IPS DF 6.9 (cell line): ENCODE measurements around the gene MSRB3.
"Not testable (repeated sequence)": the region's sequence is repeated elsewhere in the genome, so short reads cannot be mapped to it uniquely, and the experiment has no call there.

Experiments
- DNase-seq: peaks from one replicate; pipeline ENCODE4 v3.0.0-alpha.2; 2013; ENCODE audit warnings: low read depth, low spot score
- H3K27ac ChIP-seq: one replicate; pipeline ENCODE4 v1.5.1; 2013; ENCODE audit warnings: low read length, control low read depth
- H3K27me3 ChIP-seq: 2 replicates; pipeline ENCODE4 v1.6.1; 2013; ENCODE audit warnings: mild to moderate bottlenecking, low read length; ENCODE audit not compliant: control insufficient read depth, insufficient read depth
- H3K36me3 ChIP-seq: 2 replicates; pipeline ENCODE4 v1.6.1; 2013; ENCODE audit warnings: low read length; ENCODE audit not compliant: control insufficient read depth, insufficient read depth
- H3K4me1 ChIP-seq: 2 replicates; pipeline ENCODE4 v1.6.1; 2013; ENCODE audit warnings: low read length; ENCODE audit not compliant: control insufficient read depth, insufficient read depth
- H3K4me3 ChIP-seq: 2 replicates; pipeline ENCODE4 v1.5.1; 2013; ENCODE audit warnings: mild to moderate bottlenecking, low read length
- H3K9me3 ChIP-seq: 2 replicates; pipeline ENCODE4 v1.6.1; 2013; ENCODE audit warnings: low read length, inconsistent platforms; ENCODE audit not compliant: control insufficient read depth, insufficient read depth
- WGBS: extraction: QIAGEN DNeasy Blood & Tissue Kit; methylation state at CpG from one replicate; pipeline ENCODE4 v1.1.7; 2013; ENCODE audit warnings: mixed read lengths, missing lambda C conversion rate; ENCODE audit not compliant: insufficient read length, insufficient coverage; 5-methylcytosine and 5-hydroxymethylcytosine counted together

Gene MSRB3

GRCh38 chr12:65307169-65307501, 28.7 kb downstream of the MSRB3 start:
- Histone ChIP-seq H3K27me3 (no peaks in the 10 kb centered on the region), H3K27ac (no peak overlapping the region), H3K4me1 (no peaks in the 10 kb centered on the region), H3K36me3 (no peaks in the 10 kb centered on the region), H3K9me3 (no peaks in the 10 kb centered on the region), H3K4me3 (no peak overlapping the region)
- WGBS, result no CpG with 5 or more reads among the region's 3 CpGs
- DNase-seq, result no peak

GRCh38 chr12:65308006-65308405, 29.5 kb downstream of the MSRB3 start:
- no peaks in the 10 kb centered on the region for H3K36me3 ChIP-seq
- no peak overlapping the region for H3K4me3 ChIP-seq
- H3K9me3 ChIP-seq, result no peaks in the 10 kb centered on the region
- H3K27ac ChIP-seq, result no peak overlapping the region
- WGBS, result no CpG with 5 or more reads among the region's 4 CpGs
- H3K27me3 ChIP-seq, result no peaks in the 10 kb centered on the region
- no peak for DNase-seq
- H3K4me1 ChIP-seq, result no peaks in the 10 kb centered on the region

GRCh38 chr12:65308601-65309071, 30.2 kb downstream of the MSRB3 start:
- Histone ChIP-seq H3K4me1 (no peaks in the 10 kb centered on the region), H3K9me3 (no peaks in the 10 kb centered on the region), H3K4me3 (no peak overlapping the region), H3K27me3 (no peaks in the 10 kb centered on the region), H3K27ac (no peak overlapping the region), H3K36me3 (no peaks in the 10 kb centered on the region)
- DNase-seq, result no peak
- WGBS, result no CpG with 5 or more reads among the region's 3 CpGs

- WGBS, result no CpG with 5 or more reads among the region's 1 CpG
- Histone ChIP-seq H3K36me3 (no peaks in the 10 kb centered on the region), H3K4me3 (no peak overlapping the region), H3K27ac (no peak overlapping the region), H3K27me3 (no peaks in the 10 kb centered on the region), H3K9me3 (no peaks in the 10 kb centered on the region), H3K4me1 (no peaks in the 10 kb centered on the region)
- no peak for DNase-seq
These were observed 32.8 kb downstream of the MSRB3 start for GRCh38 chr12:65311260-65311659.

GRCh38 chr12:65313719-65314317, 35.3 kb downstream of the MSRB3 start:
- DNase-seq, result no peak
- H3K27ac ChIP-seq, result no peak overlapping the region

GRCh38 chr12:65315238-65315637, 36.8 kb downstream of the MSRB3 start:
- not testable (repeated sequence) for H3K4me3 ChIP-seq, DNase-seq, H3K27me3 ChIP-seq, H3K27ac ChIP-seq, H3K4me1 ChIP-seq, H3K9me3 ChIP-seq, H3K36me3 ChIP-seq
- WGBS, result 100% methylated on average over 2 of the region's 12 CpGs

More at GRCh38 chr12:65313719-65314317, 35.3 kb downstream of the MSRB3 start:
- H3K27me3 ChIP-seq, result no peaks in the 10 kb centered on the region
- no peaks in the 10 kb centered on the region for H3K36me3 ChIP-seq
- H3K4me3 ChIP-seq, result no peak overlapping the region
- H3K9me3 ChIP-seq, result no peaks in the 10 kb centered on the region
- no CpG with 5 or more reads among the region's 2 CpGs for WGBS
- H3K4me1 ChIP-seq, result no peaks in the 10 kb centered on the region

- Histone ChIP-seq H3K27ac (no peak overlapping the region), H3K4me3 (no peak overlapping the region), H3K4me1 (no peaks in the 10 kb centered on the region), H3K9me3 (no peaks in the 10 kb centered on the region), H3K27me3 (no peaks in the 10 kb centered on the region), H3K36me3 (no peaks in the 10 kb centered on the region)
- WGBS, result no CpG with 5 or more reads among the region's 4 CpGs
- no peak for DNase-seq
These were observed 39.8 kb downstream of the MSRB3 start for GRCh38 chr12:65318186-65318685.

GRCh38 chr12:65319688-65320200, 41.3 kb downstream of the MSRB3 start:
- H3K4me3 ChIP-seq, result no peak overlapping the region
- H3K27ac ChIP-seq, result no peak overlapping the region
- H3K36me3 ChIP-seq, result no peaks in the 10 kb centered on the region
- no peaks in the 10 kb centered on the region for H3K27me3 ChIP-seq
- no CpG with 5 or more reads among the region's 3 CpGs for WGBS
- no peaks in the 10 kb centered on the region for H3K9me3 ChIP-seq
- H3K4me1 ChIP-seq, result no peaks in the 10 kb centered on the region
- no peak for DNase-seq

- no CpG with 5 or more reads among the region's 5 CpGs for WGBS
- H3K9me3 ChIP-seq, result no peaks in the 10 kb centered on the region
- no peak overlapping the region for H3K27ac ChIP-seq
These were observed 44.6 kb downstream of the MSRB3 start for GRCh38 chr12:65323070-65323469.

GRCh38 chr12:65324056-65324455, 45.6 kb downstream of the MSRB3 start:
- no peaks in the 10 kb centered on the region for H3K27me3 ChIP-seq
- H3K27ac ChIP-seq, result no peak overlapping the region
- H3K36me3 ChIP-seq, result no peaks in the 10 kb centered on the region
- no peaks in the 10 kb centered on the region for H3K4me1 ChIP-seq
- no peaks in the 10 kb centered on the region for H3K9me3 ChIP-seq
- no peak overlapping the region for H3K4me3 ChIP-seq
- DNase-seq, result no peak
- no CpG with 5 or more reads among the region's 2 CpGs for WGBS

More at GRCh38 chr12:65323070-65323469, 44.6 kb downstream of the MSRB3 start:
- H3K27me3 ChIP-seq, result no peaks in the 10 kb centered on the region
- DNase-seq, result no peak
- no peaks in the 10 kb centered on the region for H3K4me1 ChIP-seq
- H3K4me3 ChIP-seq, result no peak overlapping the region
- no peaks in the 10 kb centered on the region for H3K36me3 ChIP-seq

- WGBS, result no CpG with 5 or more reads among the region's 3 CpGs
- no peaks in the 10 kb centered on the region for H3K27me3 ChIP-seq
- no peak overlapping the region for H3K4me3 ChIP-seq
- H3K36me3 ChIP-seq, result no peaks in the 10 kb centered on the region
- H3K27ac ChIP-seq, result no peak overlapping the region
- no peaks in the 10 kb centered on the region for H3K4me1 ChIP-seq
- H3K9me3 ChIP-seq, result no peaks in the 10 kb centered on the region
- no peak for DNase-seq
These were observed 46.1 kb downstream of the MSRB3 start for GRCh38 chr12:65324551-65324950.
